Stimulated activated naive CD8-positive, alpha-beta T cell treated with anti-CD3 and anti-CD28 coated beads, Interleukin-15, amount 100 ng/mL, for 72 hours (primary cell): ENCODE results near the gene ITSN2.

Experiments
- ATAC-seq: fragments of 150-1000 bp; cut with Tn5 transposase; 2 replicates; pipeline ENCODE4 v1.10.0; 2021; ENCODE audit warnings: mild to moderate bottlenecking, moderate library complexity
- DNase-seq, 2 donors: peaks; one replicate each; pipeline ENCODE4 v3.0.0; 2021 to 2022
- H3K27ac Mint-ChIP-seq, 2 donors: one replicate each; pipeline ENCODE4 v1.8.0; 2022; ENCODE audit warnings: mild to moderate bottlenecking in 2 of 2, mixed read lengths in 2 of 2, moderate library complexity in 2 of 2
- H3K27me3 Mint-ChIP-seq: one replicate; pipeline ENCODE4 v1.8.0; 2022; ENCODE audit warnings: mixed read lengths
- H3K4me1 Mint-ChIP-seq: one replicate; pipeline ENCODE4 v1.8.0; 2022; ENCODE audit warnings: mild to moderate bottlenecking, mixed read lengths
- H3K4me3 Mint-ChIP-seq, 2 donors: one replicate each; pipeline ENCODE4 v1.8.0; 2022; ENCODE audit warnings: mild to moderate bottlenecking in 2 of 2, mixed read lengths in 2 of 2, moderate library complexity in 1 of 2
- H3K9me3 Mint-ChIP-seq, 2 donors: one replicate each; pipeline ENCODE4 v1.8.0; 2022; ENCODE audit warnings: mixed read lengths in 2 of 2

Gene ITSN2

DNA sequence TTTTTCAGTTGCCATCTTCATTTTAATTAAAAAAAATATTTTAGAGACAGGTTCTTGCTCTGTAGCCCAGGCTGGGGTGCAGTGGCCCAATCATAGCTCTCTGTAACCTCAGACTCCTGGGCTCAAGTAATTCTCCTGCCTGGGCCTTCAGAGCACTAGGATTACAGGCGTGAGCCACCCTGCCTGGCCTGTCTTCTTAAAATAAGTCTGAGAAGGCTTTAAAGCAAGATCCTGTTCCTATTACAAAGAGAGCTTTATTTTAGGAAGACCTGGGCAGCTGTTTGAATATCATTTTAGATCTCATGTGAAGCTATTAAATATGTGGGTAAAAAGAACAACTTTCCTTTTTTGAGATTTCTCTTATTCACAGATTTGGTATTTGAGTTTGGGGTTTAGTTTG is 184.0 kb downstream of the ITSN2 start:
- H3K4me3 Mint-ChIP-seq = no peak overlapping the region
- H3K4me1 Mint-ChIP-seq = no peaks in the 10 kb centered on the region
- DNase-seq (no peak), ATAC-seq (no peak)
- H3K9me3 Mint-ChIP-seq = peaks cover 0 to 4% of the 10 kb centered on the region in 2 donors
- peaks cover 16% of the 10 kb centered on the region for H3K27me3 Mint-ChIP-seq
- no peak overlapping the region for H3K27ac Mint-ChIP-seq

DNA sequence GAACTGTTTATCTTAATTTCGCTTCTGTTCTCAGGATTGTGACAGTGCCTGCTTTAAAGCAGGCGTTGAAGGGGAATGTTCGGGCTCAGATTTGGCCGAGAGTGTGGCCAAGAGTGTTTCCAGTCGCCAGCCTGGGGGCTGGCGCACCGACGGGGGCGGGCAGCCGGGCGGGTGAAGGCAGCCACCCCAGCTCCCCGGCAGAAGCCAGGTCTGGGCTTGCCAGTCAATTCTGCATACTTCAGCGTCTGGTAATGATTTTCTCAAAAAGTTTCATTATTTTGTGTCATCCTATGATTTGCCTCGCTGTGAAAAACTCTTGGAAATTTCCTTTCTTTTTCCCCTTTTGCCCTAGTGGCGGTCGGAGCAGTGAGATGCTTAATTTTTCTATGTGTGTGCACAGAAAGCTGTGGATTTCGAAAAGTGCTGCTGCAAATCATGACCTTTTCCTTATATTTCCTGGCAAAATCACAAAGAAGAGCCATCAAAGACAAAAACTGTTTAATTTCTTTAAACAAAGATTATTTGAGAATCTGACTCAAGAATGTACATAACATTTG is 184.6 kb downstream of the ITSN2 start:
- Mint-ChIP-seq H3K4me3 (no peak overlapping the region), H3K27me3 (peaks cover 16% of the 10 kb centered on the region), H3K4me1 (no peaks in the 10 kb centered on the region)

GRCh38 chr2:24174851-24175277 is 185.5 kb downstream of the ITSN2 start, which contains the start of gene FAM228A:
Gene FAM228A, plus strand, starts transcription at chr2:24175053. Its CDS starts 428 bp downstream, at chr2:24175481.
- no peaks in the 10 kb centered on the region for H3K4me1 Mint-ChIP-seq
- peaks cover 16% of the 10 kb centered on the region for H3K27me3 Mint-ChIP-seq
- H3K9me3 Mint-ChIP-seq = peaks cover 0 to 4% of the 10 kb centered on the region in 2 donors
- ATAC-seq = peak; percentile 52
- DNase-seq = no peak
- no peak within 1 kb of the TSS for H3K27ac Mint-ChIP-seq
- no peak within 1 kb of the TSS for H3K4me3 Mint-ChIP-seq

More for the DNA sequence above, 184.6 kb downstream of the ITSN2 start:
- ATAC-seq (no peak), DNase-seq (no peak)
- Mint-ChIP-seq H3K27ac (no peak overlapping the region), H3K9me3 (peaks cover 0 to 4% of the 10 kb centered on the region in 2 donors)

DNA sequence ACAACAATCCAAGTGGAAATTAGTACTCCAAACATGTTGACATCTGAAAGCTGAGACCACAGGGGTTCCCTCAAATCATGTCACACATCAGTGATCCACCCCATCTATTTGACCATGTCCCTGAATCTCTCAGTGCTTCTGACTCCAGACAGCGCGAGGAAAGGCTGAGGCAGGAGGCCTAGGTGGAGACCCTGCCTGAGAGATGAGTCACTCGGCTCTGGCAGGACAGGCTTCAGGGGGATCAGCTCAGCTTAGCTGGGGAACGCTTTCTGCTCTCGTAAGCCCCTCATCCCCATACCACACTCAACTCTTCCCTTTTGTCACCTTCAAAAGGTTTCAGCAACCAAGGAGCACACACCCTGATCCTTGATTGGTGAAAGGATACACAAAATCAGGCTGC is 191.3 kb downstream of the ITSN2 start:
- peaks cover 12% of the 10 kb centered on the region for H3K27me3 Mint-ChIP-seq
- no peak overlapping the region for H3K27ac Mint-ChIP-seq
- H3K4me3 Mint-ChIP-seq = no peak overlapping the region
- H3K9me3 Mint-ChIP-seq = peaks cover 0 to 3% of the 10 kb centered on the region in 2 donors
- ATAC-seq = no peak
- no peak for DNase-seq
- no peaks in the 10 kb centered on the region for H3K4me1 Mint-ChIP-seq

DNA sequence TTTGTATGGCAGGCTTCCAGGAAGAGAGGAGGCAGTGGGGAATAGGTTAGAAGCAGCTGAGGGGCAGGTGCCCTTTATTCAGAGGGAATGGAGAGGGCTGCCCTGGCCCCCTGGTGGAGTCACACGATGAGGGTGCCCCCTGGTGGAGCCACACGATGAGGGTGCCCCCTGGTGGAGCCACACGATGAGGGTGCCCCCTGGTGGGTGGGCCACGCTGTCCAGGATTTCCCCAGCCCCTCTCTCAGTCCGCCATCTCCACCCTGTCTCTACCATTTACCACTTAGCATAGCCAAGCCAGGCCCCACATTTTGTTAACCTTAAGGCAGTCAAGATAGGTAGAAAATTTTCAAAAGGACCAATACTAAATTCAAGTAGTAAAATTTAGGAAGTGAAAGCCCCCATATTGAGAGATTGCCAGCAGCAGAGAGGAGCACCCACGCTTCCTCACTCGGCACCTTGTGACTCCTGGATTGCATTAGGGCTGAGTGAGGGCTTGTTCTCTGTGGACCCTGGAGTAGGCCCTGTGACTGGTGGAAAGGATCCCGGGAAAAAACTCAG is 195.8 kb downstream of the ITSN2 start:
- Mint-ChIP-seq H3K4me1 (no peaks in the 10 kb centered on the region), H3K27ac (no peak overlapping the region), H3K4me3 (no peak overlapping the region), H3K9me3 (no peaks in the 10 kb centered on the region), H3K27me3 (no peaks in the 10 kb centered on the region)
- ATAC-seq = peak; percentile 88
- peak; percentile 53 to 56 for DNase-seq

DNA sequence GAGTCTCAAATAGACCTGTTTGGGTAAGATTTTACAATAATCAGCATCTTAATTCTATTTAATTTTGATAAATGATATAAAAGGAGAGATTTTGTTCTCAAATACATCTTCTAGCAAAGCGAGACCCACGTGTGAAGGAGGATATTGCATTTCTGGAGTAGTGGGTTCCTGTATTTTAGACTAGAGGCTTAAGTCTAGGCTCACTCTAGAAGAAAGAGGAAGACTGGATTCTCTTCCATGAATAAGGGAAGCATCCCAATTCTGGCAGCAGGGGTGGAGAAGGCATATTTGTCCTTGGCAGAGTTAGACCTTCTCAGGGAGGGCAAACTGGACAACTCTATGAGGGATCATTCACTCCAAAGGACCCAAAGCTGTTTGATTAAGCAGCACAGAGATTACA is 196.7 kb downstream of the ITSN2 start:
- no peaks in the 10 kb centered on the region for H3K27me3 Mint-ChIP-seq
- ATAC-seq (no peak), DNase-seq (no peak)
- no peaks in the 10 kb centered on the region for H3K4me1 Mint-ChIP-seq
- H3K9me3 Mint-ChIP-seq = no peaks in the 10 kb centered on the region
- no peak overlapping the region for H3K27ac Mint-ChIP-seq
- no peak overlapping the region for H3K4me3 Mint-ChIP-seq

- ATAC-seq = no peak
- Mint-ChIP-seq H3K4me3 (no peak overlapping the region), H3K27ac (no peak overlapping the region), H3K4me1 (no peaks in the 10 kb centered on the region), H3K27me3 (no peaks in the 10 kb centered on the region), H3K9me3 (no peaks in the 10 kb centered on the region)
- no peak for DNase-seq
Observed at GRCh38 chr2:24163186-24163585, 197.2 kb downstream of the ITSN2 start.

DNA sequence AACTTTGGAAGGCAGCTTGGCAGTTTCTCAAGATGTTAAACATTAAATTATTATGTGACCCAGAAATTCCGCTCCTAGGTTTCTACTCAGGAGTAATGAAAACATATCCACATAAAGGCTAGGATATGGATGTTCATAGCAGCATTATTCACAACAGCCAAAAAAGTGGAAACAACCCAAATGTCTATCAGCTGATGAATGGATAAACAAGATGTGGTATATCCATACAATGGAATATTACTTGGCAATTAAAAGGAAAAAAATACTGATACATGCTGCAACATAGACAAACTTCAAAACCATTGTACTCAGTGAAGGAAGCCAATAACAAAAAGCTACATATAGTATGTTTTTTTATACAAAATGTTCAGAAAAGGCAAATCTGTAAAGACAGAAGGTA is 197.8 kb downstream of the ITSN2 start:
- Mint-ChIP-seq H3K4me1 (no peaks in the 10 kb centered on the region), H3K27ac (no peak overlapping the region), H3K27me3 (no peaks in the 10 kb centered on the region), H3K9me3 (no peaks in the 10 kb centered on the region), H3K4me3 (no peak overlapping the region)
- ATAC-seq = no peak
- no peak for DNase-seq

DNA sequence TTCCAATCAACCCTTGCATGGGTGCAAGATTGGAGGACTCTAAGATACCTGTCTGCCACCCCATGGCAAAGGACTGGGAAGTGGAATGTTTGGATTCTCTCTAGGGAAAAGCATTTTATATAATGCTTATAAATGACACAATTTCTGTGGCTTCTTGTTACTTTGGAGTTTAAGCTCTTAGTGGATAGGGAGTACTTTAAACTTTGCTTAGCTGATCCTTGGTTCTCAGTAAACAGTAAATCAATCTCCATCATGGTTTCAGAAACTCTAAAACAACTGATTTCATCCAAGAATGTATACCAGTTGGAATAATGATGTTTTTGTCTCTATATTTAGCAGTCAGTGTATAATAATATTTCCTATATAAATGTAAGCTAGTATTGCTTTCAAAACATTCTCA is 199.6 kb downstream of the ITSN2 start:
- Mint-ChIP-seq H3K4me1 (no peaks in the 10 kb centered on the region), H3K27ac (no peak overlapping the region), H3K27me3 (no peaks in the 10 kb centered on the region), H3K9me3 (no peaks in the 10 kb centered on the region), H3K4me3 (no peak overlapping the region)
- no peak for ATAC-seq
- no peak for DNase-seq

DNA sequence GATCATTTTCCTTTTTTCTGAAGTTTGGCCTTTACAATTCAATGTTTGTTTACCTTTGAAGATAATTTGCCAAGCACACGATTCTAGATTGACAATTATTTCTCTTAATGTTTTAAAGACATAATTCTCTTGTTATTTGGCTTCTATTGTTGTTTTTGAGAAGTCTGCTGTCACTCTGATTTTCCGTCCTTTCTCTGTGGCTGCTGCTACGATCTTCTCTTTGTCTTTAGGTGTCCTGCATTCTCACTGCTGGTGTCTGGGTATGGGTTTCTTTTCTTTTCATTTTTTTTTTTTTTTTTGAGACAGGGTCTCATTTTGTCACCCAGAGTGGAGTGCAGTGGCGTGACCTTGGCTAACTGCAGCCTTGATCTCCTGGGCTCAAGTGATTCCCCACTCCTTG is 200.6 kb downstream of the ITSN2 start:
- no peak overlapping the region for H3K27ac Mint-ChIP-seq
- DNase-seq (no peak), ATAC-seq (no peak)
- no peak overlapping the region for H3K4me3 Mint-ChIP-seq
- no peaks in the 10 kb centered on the region for H3K9me3 Mint-ChIP-seq
- no peaks in the 10 kb centered on the region for H3K27me3 Mint-ChIP-seq
- H3K4me1 Mint-ChIP-seq = no peaks in the 10 kb centered on the region

- H3K27me3 Mint-ChIP-seq = no peaks in the 10 kb centered on the region
- no peak overlapping the region for H3K27ac Mint-ChIP-seq
- DNase-seq (no peak), ATAC-seq (no peak)
- no peak overlapping the region for H3K4me3 Mint-ChIP-seq
- H3K4me1 Mint-ChIP-seq = no peaks in the 10 kb centered on the region
- H3K9me3 Mint-ChIP-seq = no peaks in the 10 kb centered on the region
Observed at GRCh38 chr2:24158131-24158530, 202.2 kb downstream of the ITSN2 start.

- Mint-ChIP-seq H3K4me3 (no peak overlapping the region), H3K27ac (no peak overlapping the region), H3K4me1 (no peaks in the 10 kb centered on the region), H3K9me3 (peaks cover 0 to 9% of the 10 kb centered on the region in 2 donors), H3K27me3 (no peaks in the 10 kb centered on the region)
- ATAC-seq (no peak), DNase-seq (no peak)
Observed at GRCh38 chr2:24153478-24153877, 206.9 kb downstream of the ITSN2 start.
